Stomach (tissue), 4 donors: ENCODE results near the gene ZNF891.

Experiments used
- POLR2A ChIP-seq, 4 donors: fragments of 450-650 bp; IDR thresholded peaks; one replicate each; pipeline ENCODE4 v1.6.1; 2016; ENCODE audit warnings: antibody characterized with exemption in 4 of 4, control low read depth in 2 of 4, mild to moderate bottlenecking in 1 of 4, moderate library complexity in 1 of 4
- TF ChIP-seq, protein P1 (sequence below), 7 experiments: fragments of 450-650 bp in 4 of 7; fragments of 200-600 bp in 3 of 7; sonication (generic) in 3 of 7; IDR thresholded peaks; one replicate each; pipeline ENCODE4 v1.5.1; 2016 to 2019; ENCODE audit warnings: antibody characterized with exemption in 7 of 7, control low read depth in 2 of 7, mild to moderate bottlenecking in 1 of 7

DNA sequence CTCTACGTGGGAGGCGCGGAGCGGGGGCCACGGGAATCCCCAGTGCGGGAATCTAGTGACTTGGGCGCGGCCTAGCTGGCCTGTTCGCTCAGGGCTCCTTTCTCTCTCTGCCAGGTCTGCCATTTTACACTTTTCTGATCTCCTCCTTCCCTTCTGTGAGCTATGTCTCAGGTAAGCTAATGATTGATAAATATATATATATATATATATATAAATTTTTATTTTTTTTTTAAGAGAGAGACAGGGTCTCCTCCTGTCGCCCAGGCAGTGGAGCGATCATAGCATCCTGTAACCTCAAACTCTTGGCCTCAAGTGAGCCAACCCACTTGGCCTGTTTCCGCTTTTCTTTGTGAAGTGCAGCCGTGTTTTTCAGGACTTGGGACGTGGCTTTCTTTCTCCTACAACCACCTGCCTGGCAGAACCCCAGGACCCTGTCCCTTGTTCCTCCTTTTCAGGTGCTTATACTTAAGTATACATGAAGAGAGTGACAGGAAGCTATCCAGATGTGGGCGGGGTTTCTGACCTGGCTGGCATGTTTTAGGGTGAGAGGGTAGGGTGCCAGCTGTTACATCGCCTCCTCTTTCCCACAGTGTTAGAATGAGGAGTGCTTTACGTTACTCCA lies 48.8 kb downstream of the ZNF891 start:
- TF ChIP-seq, protein P1, sequence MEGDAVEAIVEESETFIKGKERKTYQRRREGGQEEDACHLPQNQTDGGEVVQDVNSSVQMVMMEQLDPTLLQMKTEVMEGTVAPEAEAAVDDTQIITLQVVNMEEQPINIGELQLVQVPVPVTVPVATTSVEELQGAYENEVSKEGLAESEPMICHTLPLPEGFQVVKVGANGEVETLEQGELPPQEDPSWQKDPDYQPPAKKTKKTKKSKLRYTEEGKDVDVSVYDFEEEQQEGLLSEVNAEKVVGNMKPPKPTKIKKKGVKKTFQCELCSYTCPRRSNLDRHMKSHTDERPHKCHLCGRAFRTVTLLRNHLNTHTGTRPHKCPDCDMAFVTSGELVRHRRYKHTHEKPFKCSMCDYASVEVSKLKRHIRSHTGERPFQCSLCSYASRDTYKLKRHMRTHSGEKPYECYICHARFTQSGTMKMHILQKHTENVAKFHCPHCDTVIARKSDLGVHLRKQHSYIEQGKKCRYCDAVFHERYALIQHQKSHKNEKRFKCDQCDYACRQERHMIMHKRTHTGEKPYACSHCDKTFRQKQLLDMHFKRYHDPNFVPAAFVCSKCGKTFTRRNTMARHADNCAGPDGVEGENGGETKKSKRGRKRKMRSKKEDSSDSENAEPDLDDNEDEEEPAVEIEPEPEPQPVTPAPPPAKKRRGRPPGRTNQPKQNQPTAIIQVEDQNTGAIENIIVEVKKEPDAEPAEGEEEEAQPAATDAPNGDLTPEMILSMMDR (IDR thresholded peaks at IDR 0.05) = no peak
- TF ChIP-seq POLR2A (IDR thresholded peaks at IDR 0.05) = no peak
